ENCODE measurements around the gene PSMC1.

The PSMC1 gene

GRCh38 chr14:90287791-90288190 lies 31.4 kb downstream of the PSMC1 start:
- H3K4me3 ChIP-seq (ENCODE audit: low read length), result no peak overlapping the region
- TF ChIP-seq, protein P1, sequence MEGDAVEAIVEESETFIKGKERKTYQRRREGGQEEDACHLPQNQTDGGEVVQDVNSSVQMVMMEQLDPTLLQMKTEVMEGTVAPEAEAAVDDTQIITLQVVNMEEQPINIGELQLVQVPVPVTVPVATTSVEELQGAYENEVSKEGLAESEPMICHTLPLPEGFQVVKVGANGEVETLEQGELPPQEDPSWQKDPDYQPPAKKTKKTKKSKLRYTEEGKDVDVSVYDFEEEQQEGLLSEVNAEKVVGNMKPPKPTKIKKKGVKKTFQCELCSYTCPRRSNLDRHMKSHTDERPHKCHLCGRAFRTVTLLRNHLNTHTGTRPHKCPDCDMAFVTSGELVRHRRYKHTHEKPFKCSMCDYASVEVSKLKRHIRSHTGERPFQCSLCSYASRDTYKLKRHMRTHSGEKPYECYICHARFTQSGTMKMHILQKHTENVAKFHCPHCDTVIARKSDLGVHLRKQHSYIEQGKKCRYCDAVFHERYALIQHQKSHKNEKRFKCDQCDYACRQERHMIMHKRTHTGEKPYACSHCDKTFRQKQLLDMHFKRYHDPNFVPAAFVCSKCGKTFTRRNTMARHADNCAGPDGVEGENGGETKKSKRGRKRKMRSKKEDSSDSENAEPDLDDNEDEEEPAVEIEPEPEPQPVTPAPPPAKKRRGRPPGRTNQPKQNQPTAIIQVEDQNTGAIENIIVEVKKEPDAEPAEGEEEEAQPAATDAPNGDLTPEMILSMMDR (IDR thresholded peaks at IDR 0.05; ENCODE audit: insufficient read depth, low read depth, low read length, missing control alignments), result no peak
- DNase-seq (ENCODE audit: low read depth), result no peak

DNA sequence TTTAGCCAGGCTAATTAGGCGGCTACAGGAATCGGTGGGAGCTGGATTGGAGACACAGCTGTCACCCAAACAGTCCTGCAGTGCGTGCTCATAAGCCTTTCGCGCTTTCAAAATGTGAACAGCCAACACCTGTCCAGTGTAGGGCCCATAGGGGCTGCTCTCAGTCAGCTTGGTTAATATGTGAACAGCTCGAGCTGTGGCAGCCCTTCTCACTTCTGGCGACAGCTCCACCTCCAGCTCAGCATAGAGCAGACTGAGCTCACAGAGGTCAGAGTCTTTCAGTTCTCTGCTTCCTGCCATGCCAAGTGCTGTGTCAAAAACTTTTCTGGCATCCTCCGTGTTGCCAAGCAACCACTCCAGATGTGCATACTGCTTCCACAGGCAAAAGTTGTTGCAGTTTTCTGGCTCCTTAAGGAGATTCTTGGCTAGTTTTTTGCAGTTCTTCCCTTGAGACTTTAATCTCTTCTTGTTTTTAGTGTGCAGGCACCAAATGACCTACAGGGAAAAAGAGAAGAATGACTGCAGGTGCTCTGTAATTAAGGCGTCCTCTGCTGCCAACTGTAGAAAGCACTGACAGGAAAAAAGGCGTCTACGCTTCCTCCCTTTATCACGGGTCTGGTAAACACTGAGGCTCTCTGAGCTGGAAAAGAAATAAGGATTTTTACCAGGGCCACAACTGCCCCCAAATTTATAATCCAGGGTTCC lies 32.5 kb downstream of the PSMC1 start:
- H3K4me3 ChIP-seq (ENCODE audit: low read length), result no peak overlapping the region
- DNase-seq (ENCODE audit: low read depth), result no peak
- TF ChIP-seq, protein P1 (IDR thresholded peaks at IDR 0.05; ENCODE audit: insufficient read depth, low read depth, low read length, missing control alignments), result no peak

- H3K4me3 ChIP-seq (ENCODE audit: low read length), result no peak overlapping the region
- no peak for DNase-seq (ENCODE audit: low read depth)
- TF ChIP-seq, protein P1 (IDR thresholded peaks at IDR 0.05; ENCODE audit: insufficient read depth, low read depth, low read length, missing control alignments), result no peak
Measured at GRCh38 chr14:90290337-90291011, 34.1 kb downstream of the PSMC1 start.

GRCh38 chr14:90291699-90292098 lies 35.3 kb downstream of the PSMC1 start:
- H3K4me3 ChIP-seq (ENCODE audit: low read length), result no peak overlapping the region
- no peak for DNase-seq (ENCODE audit: low read depth)
- TF ChIP-seq, protein P1 (IDR thresholded peaks at IDR 0.05; ENCODE audit: insufficient read depth, low read depth, low read length, missing control alignments), result no peak

DNA sequence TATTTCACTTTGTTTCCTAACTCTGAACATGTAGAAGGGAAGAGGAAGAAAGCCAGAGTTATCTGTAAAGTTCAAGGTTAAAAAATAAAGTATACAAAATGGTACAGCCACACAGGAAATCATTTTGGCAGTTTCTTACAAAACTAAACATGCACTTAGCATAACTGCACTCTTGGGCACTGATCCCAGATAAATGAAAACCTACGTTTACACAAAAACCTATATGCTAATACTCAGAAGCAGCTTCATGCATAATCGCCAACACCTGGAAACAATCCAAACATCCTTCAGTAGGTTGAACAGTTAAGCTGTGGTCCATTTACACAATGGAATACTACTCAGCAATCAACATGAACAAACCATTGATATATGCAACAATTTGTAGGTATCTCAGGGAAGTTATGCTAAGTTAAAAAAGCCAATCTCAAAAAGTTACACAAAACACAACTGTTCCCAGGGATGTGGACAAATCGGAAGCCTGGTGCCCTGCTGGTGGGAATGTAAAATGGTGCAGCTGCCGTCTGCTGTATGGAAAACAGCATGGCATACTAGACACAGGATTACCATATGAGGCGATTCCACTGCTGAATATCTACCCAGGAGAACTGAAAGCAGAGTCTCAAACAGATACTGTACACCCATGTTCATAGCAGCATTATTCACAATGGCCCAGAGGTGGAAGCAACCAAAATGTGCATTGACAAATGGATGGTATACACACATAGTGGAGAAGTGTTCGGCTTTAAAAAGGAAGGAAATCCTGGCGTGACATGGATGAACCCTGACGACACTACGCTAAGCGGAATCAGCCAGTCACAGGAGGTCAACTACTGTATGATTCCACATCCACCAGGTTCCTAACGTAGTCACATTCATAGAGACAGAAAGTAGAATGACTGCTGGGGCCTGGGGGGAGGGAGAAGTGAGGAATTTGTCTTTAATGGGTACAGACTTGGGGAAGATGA lies 37.7 kb downstream of the PSMC1 start:
- no peak overlapping the region for H3K4me3 ChIP-seq (ENCODE audit: low read length)
- TF ChIP-seq, protein P1 (IDR thresholded peaks at IDR 0.05; ENCODE audit: insufficient read depth, low read depth, low read length, missing control alignments), result peak; percentile 15
- DNase-seq (ENCODE audit: low read depth), result no peak

GRCh38 chr14:90294872-90295271 lies 38.5 kb downstream of the PSMC1 start:
- no peak overlapping the region for H3K4me3 ChIP-seq (ENCODE audit: low read length)
- DNase-seq (ENCODE audit: low read depth), result no peak
- TF ChIP-seq, protein P1 (IDR thresholded peaks at IDR 0.05; ENCODE audit: insufficient read depth, low read depth, low read length, missing control alignments), result no peak
